NOMO-1 treated with DMSO at 0.1 percent for 48 hours (cell line): Measurements from ENCODE around the gene ELOA.
"Not testable (repeated sequence)": the region's sequence is repeated elsewhere in the genome, so short reads cannot be mapped to it uniquely, and the experiment has no call there.

Experiments
- DNase-seq: peaks from one replicate; lab custom pipeline; 2025; ENCODE audit not compliant: unreplicated experiment; lab: John Stamatoyannopoulos, UW

The ELOA gene

DNA sequence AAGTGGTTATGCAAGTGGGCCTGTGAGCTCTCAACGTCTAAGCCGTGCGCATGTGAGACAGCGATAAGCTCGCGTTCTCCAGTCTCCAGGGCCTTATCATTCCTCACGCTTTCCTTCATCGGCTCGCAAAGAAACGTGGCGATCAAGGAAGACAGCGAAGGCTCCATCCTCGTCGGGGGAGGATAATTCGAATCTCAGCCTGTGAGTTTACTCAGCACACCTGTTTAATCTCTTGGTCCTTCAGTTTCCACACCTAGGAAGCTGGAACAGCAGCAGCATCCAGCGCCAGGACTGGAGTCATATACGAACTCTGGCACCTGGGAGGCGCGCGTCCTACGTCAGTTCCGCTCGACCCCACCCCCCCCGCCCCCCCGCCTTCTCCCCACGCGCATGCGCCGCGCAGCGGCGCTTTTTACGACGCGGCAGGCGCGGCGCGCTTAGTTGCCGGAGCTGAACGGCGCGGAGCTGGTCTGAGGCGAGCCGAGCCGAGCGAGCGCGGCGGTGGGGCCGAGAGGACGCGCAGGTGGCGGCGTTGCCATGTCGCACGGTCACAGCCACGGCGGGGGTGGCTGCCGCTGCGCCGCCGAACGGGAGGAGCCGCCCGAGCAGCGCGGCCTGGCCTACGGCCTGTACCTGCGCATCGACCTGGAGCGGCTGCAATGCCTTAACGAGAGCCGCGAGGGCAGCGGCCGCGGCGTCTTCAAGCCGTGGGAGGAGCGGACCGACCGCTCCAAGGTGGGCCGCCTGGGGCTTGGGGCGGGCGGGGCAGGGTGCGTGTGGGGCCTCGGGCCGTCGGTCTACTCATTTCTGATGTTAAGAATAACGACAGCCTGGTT is 34.9 kb downstream of the ELOA start, which contains the start of gene PITHD1:
TSS of gene PITHD1 (plus strand) at position 440 of the 836 bp plus-strand sequence. CDS start at position 538, 98 bp downstream.
- DNase-seq, result peak; percentile 82

DNA sequence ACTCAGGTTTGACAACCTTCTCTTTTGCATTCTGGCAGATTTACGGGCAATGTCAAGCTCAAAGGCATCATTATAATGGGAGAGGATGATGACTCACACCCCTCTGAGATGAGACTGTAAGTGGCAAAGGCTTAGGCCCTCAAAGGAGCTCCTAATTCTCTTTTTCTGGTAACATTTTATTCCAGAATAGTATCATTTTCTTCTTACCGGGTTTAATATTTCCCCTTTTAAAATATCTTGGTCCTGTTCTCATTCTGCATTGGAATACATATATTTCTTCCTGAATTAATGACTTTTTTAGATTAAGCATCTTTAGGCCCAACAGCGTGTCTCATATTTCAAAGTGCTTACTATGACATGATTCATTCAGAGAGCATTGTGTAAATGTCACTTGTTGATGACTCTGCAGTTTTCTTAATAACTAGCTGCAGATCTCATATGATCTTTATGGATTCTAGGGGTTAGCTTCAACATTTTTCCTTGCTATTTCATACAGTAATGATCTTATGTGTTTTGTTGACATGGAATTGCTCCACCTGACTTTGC is 36.6 kb downstream of the ELOA start:
- DNase-seq, result no peak

DNA sequence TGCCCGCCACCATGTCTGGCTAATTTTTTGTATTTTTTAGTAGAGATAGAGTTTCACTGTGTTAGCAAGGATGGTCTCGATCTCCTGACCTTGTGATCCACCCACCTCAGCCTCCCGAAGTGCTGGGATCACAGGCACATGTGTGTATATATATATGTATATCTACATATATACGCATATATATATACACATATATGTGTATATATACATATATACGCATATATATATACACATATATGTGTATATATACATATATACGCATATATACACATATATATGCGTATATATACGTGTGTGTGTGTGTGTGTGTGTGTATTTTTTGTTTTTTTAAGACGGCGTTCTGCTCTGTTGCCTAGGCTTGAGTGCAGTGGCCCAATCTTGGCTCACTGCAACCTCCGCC is 39.9 kb downstream of the ELOA start:
- DNase-seq, result not testable (repeated sequence)

DNA sequence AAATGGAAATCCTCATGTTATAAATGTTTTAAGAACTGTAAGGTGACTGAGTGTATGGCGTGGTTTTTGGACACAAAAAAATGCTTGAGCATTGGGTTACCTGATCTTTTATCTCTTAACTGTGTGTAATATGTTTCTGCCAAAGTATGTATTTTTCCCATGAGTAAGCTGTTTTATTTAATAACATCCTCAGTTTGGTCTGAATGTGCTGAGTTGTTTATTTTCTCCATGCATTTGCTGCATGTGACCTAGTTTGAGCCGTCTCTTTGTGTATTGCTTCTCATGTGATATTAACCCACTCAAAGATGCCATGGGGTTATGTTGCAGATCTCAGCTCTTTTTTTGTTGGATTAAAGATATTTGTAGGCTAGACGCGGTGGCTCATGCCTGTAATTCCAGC is 41.6 kb downstream of the ELOA start:
- no peak for DNase-seq

DNA sequence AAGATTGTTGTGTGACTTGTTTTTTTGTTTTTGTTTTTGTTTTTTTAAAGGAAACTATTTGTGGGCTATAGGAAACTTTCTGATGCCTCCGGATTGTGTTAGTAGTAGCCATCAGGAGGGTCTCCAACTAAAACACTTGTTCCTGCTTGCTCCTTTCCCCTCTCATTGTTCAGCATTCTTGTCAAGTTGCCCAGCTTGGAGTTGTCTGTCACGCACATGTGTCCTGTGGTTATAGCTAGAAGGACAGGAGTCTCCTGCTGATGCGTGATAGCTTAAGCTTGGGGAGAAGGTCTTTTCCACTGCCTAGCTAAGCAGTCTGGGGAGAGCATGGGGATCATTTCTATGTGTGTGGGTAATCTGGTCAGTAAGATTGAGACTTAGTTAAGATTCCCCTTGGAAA is 44.4 kb downstream of the ELOA start:
- no peak for DNase-seq

DNA sequence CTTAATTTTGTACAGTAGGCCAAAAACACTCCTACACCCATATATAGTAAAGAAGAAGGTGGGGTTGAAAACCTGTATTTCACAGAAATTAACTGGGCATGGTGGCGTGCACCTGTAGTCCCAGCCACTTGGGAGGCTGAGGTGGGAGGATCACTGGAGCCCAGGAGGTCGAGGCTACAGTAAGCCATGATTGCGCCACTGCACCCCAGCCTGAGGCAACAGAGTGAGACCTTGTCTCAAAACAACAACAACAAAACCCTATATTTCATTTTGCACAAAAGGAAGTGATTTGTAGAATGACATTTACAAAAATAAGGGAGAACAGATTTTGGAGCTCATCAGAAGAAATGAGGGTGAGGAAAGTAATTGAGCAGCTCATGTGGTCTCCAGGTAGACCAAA is 45.4 kb downstream of the ELOA start:
- no peak for DNase-seq

DNA sequence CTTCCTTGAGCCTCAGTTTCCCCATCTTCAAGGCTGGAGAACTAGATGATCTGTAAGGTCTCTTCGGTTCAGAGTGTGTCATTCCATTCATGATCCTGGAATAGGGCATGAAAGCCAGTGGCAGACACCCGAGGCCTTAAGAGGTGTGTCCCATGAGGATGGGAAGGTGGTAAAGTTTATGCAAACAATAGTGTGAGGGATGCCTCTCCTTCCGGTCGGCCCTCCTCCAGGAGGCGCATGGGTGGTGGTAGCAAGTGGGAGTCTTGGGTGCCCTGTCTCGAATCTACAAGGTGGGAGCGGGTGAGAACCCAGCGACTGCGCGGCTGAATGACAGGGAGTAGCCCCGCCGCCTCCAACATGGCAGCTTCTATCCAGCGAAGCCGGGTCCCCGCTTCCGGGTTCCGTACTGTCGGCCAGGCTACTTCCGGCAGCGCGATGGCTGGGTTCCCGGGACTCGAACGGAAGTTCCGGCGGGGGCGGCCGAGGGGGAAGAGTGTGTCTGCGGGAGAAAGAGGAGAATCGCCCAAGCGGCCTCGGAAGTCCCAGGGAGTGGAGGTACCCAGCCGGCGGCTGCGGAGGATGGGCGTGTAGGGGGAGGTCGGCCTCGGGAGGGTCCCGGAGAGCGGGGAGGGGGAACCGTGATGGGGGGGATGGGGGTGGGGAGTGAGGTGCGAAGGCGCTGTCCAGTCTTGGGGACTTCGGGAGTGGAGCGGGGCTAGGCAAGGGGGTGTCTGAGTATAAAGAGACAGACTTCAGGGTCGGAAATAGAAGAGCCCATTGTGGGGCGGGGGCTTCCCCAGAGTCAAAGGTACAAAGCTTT is 47.6 kb downstream of the ELOA start, which contains the start of gene LYPLA2:
TSS of gene LYPLA2 (plus strand) at position 450 of the 820 bp plus-strand sequence. CDS start 1,538 bp downstream, outside the sequence.
- peak; percentile 82 for DNase-seq

DNA sequence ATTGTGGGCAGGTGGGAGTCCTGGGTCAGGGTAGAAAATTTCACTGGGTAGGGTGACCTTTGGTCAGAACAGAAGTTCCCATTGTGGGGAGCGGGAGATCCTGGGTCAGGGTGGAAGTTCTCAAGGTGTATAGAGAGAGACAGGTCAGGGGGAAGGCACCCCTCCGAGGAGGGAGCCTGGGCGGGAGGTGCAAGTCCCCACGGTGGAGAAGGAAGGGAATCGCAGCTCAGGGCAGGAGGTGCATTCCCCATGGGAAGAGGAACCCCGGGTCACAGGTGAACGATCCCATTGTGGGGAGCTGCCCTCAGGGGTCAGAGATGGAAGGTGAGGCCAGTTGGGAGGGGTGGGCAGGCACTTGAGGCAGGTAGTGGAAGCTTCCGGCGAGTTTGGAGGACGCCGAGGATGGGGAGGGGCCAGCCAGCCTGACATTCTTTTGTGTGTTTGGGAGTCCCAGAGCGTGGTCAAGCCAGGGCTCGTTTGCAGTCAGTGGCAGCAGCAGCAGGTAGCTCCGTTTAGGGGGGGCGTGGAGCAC is 48.3 kb downstream of the ELOA start:
- DNase-seq, result no peak

DNA sequence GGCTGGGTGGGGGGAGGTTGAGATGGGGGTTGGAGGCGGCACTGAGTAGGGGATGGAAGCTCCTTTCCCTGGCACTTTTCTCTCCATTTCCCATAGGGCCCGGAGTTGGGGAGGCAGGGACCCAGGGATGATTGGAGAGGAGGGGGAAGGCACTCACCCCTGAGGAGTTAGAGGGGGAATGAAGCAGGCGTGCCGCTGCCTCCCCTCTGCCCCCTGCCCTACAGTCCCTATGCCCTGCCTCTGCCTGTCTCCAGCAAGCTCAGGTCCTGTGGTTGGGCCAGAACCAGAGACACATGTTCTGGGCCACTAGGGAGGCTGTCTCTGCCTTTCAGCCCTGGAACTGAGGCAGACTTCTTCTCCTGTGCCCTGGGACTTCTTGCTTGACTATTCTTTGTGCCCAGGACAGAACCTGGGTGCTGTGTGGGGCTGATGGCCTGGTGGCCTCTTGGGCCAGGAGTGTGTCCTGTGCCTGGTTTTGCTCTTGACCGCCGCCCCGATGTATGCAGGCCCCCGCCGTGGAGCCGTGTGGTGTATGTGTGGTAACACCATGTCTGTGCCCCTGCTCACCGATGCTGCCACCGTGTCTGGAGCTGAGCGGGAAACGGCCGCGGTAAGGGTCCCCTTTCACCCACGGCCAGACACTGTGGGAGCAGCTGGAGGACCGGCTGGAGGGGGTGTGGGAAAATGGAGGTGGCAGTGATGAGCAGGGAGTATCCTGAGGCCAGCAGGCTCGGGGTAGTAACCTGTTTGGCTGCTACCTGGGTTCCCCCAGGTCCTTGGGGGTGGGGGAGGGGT is 49.1 kb downstream of the ELOA start:
- DNase-seq, result no peak

DNA sequence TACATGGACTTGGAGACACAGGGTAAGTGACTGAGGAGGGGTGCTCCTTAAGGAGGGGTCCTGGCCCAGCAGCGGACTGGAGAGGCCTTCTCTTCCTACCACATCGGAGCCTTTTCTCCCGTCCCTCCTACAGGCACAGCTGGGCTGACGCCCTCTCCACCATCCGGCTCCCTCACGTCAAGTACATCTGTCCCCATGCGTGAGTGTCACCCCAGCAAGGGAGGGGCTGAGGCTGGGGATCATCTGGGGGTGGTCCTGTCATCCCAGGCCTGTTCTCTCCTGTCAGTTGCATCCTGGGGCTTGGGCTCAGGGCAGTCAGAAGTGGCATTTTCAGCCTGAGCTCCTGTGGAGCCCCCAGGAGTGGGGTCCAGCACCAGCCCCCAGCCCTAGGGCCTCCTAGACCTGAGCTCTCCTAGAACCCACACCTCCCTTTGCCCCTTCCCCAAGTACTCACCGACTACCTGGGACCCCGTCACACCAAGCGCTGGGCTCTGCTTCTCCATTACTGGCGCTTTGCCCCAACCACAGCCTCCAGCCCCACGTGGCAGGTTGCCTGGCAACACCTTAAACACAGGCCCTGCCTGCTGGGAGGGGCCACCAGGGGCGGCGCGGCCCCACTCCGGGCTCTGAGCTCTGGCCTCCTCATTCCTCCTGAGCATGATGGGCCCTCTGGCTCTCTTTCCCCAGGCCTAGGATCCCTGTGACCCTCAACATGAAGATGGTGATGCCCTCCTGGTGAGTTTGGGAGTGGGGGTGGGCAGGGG is 49.9 kb downstream of the ELOA start:
- peak; percentile 43 for DNase-seq

DNA sequence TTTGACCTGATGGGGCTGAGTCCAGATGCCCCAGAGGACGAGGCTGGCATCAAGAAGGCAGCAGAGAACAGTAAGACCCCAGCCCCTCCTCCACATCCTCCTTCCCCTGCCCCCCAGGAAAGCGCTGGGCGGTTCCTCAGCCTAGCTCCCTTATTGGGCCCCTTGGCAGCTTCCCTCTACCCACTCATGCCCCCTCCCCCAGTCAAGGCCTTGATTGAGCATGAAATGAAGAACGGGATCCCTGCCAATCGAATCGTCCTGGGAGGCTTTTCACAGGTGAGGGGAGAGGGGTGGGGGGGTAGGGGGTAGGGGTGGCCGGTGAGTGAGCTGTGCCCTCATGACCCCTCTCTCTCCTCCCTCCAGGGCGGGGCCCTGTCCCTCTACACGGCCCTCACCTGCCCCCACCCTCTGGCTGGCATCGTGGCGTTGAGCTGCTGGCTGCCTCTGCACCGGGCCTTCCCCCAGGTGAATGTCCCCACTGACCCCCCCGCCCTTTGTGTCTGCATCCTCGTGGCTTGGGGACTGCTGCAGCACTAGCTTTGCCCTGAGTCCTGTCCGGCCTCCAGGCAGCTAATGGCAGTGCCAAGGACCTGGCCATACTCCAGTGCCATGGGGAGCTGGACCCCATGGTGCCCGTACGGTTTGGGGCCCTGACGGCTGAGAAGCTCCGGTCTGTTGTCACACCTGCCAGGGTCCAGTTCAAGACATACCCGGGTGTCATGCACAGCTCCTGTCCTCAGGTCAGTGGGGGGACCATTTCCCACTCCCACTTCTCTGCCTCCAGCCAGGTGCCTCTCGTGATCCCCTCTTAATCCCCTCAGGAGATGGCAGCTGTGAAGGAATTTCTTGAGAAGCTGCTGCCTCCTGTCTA is 50.8 kb downstream of the ELOA start:
- DNase-seq, result no peak

DNA sequence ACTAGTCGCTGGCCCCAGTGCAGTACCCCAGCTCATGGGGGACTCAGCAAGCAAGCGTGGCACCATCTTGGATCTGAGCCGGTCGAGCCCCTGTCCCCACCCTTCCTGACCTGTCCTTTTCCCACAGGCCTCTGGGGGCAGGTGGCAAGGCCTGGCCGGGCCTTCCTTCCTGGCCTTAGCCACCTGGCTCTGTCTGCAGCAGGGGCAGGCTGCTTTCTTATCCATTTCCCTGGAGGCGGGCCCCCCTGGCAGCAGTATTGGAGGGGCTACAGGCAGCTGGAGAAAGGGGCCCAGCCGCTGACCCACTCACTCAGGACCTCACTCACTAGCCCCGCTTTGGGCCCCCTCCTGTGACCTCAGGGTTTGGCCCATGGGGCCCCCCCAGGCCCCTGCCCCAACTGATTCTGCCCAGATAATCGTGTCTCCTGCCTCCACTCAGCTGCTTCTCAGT is 51.5 kb downstream of the ELOA start:
- DNase-seq, result not testable (repeated sequence)

DNA sequence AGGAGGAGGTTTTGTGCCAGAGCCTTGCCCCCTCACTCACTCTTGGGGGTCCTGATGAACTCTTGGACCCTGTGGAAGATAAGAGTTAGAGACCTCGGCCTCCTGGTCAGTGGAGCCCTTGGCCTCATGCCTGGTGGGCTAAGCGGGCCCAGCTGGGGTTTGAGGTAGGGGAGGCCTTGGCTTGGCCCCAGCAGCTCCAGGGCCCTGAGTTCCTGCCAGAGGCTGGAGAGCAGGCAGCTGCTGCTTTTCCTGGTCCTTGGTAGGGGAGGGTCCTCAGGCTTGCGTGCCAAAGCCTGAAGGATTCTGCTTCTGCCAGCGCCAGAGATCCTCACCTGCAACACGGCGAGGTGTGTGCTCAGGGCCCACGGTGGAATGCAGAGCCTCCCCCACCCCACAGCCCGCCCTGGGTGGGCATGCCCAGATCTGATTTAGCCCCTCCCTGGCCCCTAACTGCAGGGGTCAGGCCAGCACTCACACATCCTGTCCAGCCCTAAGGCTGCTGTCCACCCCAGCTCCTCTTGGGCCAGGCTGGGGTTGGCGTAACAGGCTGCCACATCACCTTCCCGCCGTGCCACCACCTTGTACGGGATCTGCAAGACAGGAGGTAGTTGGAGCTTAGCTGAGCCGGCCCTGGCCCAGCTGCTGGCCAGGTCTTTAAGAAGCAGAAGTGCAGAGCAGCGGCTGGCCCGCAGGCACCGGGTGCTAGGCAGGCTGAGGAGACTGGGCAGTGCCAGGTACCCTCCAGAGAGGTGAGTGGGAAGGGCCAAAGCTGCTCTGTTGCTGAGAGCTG is 52.6 kb downstream of the ELOA start:
- no peak for DNase-seq

DNA sequence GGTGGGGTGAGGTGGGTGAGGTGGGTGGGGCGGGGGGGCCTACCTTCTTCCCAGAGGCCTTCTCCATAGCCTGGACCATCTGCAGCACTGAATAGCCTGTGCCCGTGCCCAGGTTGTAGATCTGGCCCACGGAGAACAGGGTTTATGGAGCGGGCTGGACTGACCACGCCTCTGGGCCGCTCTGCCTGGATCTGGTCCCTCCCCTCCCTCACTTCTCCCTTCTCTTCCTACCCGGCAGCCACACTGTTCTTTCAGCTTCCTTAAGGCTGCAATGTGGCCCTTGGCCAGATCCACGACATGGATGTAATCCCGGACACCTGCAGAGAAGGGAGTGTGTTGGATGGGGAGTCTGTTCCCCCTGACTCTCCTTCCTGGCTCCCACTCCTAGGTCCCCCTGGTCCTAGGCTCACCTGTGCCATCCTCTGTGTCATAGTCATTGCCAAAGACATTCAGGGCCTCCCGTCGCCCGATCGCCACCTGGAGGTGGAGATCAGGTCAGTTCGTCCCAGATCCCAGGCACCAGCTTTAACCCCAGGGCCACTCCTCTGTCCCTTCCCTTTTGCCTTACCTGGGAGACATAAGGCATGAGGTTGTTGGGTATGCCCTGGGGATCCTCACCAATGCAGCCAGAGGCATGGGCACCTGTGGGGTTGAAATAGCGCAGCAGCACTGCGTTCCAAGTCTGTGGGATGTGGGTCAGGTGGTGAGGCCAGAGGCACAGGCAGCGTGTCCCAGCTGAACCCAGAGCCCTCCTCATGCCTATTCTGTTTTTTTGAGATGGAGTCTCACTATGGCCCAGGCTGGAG is 53.4 kb downstream of the ELOA start:
- no peak for DNase-seq

DNA sequence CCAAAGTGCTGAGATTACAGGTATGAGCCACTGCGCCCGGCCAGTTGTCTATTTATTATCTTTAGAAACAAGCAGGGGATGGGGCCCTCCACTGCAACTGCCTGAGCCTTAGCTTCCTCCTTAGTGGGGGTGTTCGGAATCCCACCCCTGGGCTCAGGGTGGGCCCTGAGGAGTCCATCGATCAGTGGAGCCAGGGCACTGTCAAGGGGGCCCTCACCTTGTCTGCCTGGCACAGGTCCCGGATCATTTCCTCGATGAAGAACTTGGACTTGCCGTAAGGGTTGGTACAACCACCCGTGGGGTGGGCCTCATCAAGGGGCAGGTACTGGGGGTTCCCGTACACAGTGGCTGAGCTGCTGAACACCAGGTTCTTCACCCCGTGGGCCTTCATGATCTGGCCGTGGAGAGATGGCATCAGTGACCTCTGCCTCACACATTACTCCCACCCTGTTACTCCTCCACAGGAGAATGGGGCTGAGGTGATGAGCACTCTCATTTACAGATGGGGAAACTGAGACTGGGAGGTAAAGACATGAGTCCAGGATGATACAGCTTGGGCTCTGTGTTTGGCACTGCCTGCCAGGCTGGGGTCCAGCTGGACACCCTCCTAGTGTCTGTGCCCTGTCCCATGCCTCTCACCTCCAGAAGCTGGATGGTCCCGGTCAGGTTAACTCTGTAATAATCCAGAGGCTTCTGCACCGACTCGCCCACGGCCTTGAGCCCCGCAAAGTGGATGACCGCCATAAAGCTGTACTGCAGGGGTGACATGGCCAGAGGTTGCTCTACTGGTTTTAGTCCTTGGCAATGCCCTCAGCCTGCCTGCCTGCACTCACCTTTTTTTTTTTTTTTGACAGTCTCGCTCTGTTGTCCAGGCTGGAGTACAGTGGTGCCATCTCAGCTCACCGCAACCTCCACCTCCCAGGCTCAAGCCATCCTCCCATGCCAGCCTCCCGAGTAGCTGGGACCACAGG is 54.5 kb downstream of the ELOA start:
- no peak for DNase-seq

DNA sequence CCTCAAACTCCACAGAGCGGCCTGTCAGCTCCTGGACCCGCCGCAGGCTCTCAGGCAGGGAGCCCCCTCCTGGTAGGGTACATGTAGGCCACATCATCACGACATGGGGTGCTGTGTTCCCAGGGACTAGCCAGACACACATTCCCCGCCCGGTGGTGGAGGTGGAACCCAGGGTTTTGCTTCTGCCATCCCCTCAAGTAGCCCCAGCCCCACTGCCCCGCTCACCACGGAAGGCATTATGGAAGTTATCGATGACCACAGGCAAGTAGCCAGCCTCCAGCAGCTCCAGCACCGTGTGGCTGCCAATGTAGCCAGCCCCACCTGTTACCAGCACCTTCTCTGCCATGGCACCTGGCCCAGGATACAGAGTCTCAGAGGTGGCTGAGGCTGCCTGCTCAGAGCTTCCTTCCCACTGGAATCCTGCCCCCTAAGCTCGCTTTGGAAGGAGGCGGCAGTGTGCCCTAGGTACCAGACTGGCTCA is 55.4 kb downstream of the ELOA start:
- no peak for DNase-seq
